ENCODE results near the gene RAP1GAP2. TPM values are rescaled to one million over a fixed set of nuclear protein-coding genes. Genes with fewer than 3 reads are reported as not detected.
A peak's percentile ranks its signal among the peaks of the same experiment; 100 is the strongest.
"Not testable (repeated sequence)": the region's sequence is repeated elsewhere in the genome, so short reads cannot be mapped to it uniquely, and the experiment has no call there.

Gene RAP1GAP2
- total RNA-seq, 1 donor from 2014 or later = 8.6 TPM

DNA sequence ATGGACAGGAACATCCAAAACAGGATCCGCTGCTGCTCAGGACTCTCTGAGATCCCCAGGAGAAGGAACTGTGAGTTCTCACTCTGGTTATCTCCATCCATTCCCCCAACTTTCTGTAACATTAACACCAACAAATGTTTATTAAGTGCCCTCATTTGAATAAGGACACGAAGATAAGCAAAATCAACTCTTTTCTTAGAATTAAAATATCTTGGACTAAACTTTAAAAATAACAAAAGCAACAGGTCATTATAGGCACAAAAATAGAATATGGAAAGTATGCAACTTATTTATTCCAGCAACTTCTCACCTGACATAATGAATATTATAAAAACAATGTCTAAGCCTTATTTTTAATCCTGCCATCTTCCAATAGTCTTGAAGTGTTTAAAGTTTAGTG is 267.3 kb downstream of the RAP1GAP2 start, which contains the start of gene OR1D5:
Gene OR1D5, minus strand, starts transcription at position 101 of the 400 bp plus-strand sequence. Its CDS starts 0 bp downstream, at position 101.
- not testable (repeated sequence) for H3K9me3 ChIP-seq (ENCODE audit: insufficient read depth, low read depth, low read length); H3K4me3 ChIP-seq (ENCODE audit: insufficient read depth, low read depth, low read length); H3K9me3 Mint-ChIP-seq (ENCODE audit: unreplicated experiment); H3K9ac ChIP-seq (ENCODE audit: low read length); H3K27me3 ChIP-seq (ENCODE audit: insufficient read depth, low read length); H3K27me3 Mint-ChIP-seq (ENCODE audit: low read depth, unreplicated experiment); FAIRE-seq; H3K4me1 Mint-ChIP-seq (ENCODE audit: low read depth, unreplicated experiment); H3K27ac ChIP-seq (ENCODE audit: low read depth, low read length); H3K27ac Mint-ChIP-seq (ENCODE audit: unreplicated experiment); H3K79me2 ChIP-seq (ENCODE audit: insufficient read depth, low read length); DNase-seq (ENCODE audit: low read depth); H4K20me1 ChIP-seq (ENCODE audit: insufficient read depth, low read length); H3K36me3 ChIP-seq (ENCODE audit: insufficient read depth, low read length); H3K4me2 ChIP-seq (ENCODE audit: low read length); H3K4me3 Mint-ChIP-seq (ENCODE audit: unreplicated experiment); H3K4me1 ChIP-seq (ENCODE audit: insufficient read depth, low read length); H3K36me3 Mint-ChIP-seq (ENCODE audit: low read depth, unreplicated experiment); H2AFZ ChIP-seq (ENCODE audit: low read depth, low read length)

DNA sequence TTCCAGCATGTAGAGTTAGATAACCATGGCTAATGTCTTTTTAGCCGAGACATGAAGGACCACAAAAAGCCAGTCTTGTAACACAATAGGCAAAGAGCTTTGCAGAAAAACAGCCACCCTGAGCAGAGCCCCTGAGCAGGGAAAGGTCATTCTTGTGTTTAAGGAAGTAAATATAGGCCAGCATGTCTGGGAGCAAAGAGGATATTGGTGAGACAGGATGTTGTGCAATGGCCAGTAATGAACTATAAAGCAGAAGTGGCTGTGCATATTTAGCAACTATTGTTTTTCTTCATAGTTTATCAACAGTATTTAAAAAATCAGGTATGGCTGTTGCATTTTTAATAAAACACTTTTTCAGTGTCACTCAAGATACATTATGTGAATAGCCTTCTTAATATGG is 269.0 kb downstream of the RAP1GAP2 start:
- H3K27me3 ChIP-seq (ENCODE audit: insufficient read depth, low read length); H3K9ac ChIP-seq (ENCODE audit: low read length); H3K4me1 ChIP-seq (ENCODE audit: insufficient read depth, low read length); H2AFZ ChIP-seq (ENCODE audit: low read depth, low read length); H3K4me3 ChIP-seq (ENCODE audit: insufficient read depth, low read depth, low read length); H3K79me2 ChIP-seq (ENCODE audit: insufficient read depth, low read length); H3K36me3 ChIP-seq (ENCODE audit: insufficient read depth, low read length); H4K20me1 ChIP-seq (ENCODE audit: insufficient read depth, low read length); H3K4me3 Mint-ChIP-seq (ENCODE audit: unreplicated experiment); H3K27ac Mint-ChIP-seq (ENCODE audit: unreplicated experiment); H3K27me3 Mint-ChIP-seq (ENCODE audit: low read depth, unreplicated experiment); H3K36me3 Mint-ChIP-seq (ENCODE audit: low read depth, unreplicated experiment); H3K4me2 ChIP-seq (ENCODE audit: low read length); H3K9me3 ChIP-seq (ENCODE audit: insufficient read depth, low read depth, low read length); H3K27ac ChIP-seq (ENCODE audit: low read depth, low read length); H3K4me1 Mint-ChIP-seq (ENCODE audit: low read depth, unreplicated experiment); H3K9me3 Mint-ChIP-seq (ENCODE audit: unreplicated experiment); DNase-seq (ENCODE audit: low read depth): not testable (repeated sequence)
- FAIRE-seq = peak; percentile 13

DNA sequence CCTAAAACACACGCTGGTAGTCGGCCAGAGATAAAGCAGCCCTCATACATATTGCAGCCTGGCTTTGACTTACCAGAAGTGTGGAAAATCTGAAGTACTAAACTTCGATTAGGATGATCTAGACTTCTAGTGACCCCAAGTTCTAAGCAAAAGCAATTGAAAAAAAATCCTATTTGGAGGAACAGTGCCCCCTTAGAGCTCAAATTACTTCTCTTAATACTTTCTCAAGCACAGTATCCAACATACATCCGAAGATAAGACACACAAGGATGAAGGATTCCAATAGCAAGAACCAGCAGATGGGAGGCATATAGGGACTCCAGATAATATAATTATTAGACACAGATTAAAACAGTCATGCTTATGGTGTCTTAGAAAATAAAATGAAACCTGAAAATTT is 277.6 kb downstream of the RAP1GAP2 start:
- not testable (repeated sequence) for H3K27ac Mint-ChIP-seq (ENCODE audit: unreplicated experiment); H2AFZ ChIP-seq (ENCODE audit: low read depth, low read length); H3K27ac ChIP-seq (ENCODE audit: low read depth, low read length); H3K4me1 Mint-ChIP-seq (ENCODE audit: low read depth, unreplicated experiment); H3K36me3 Mint-ChIP-seq (ENCODE audit: low read depth, unreplicated experiment); H3K36me3 ChIP-seq (ENCODE audit: insufficient read depth, low read length); H3K9me3 ChIP-seq (ENCODE audit: insufficient read depth, low read depth, low read length); H3K79me2 ChIP-seq (ENCODE audit: insufficient read depth, low read length); H3K4me2 ChIP-seq (ENCODE audit: low read length); H3K4me1 ChIP-seq (ENCODE audit: insufficient read depth, low read length); H3K4me3 ChIP-seq (ENCODE audit: insufficient read depth, low read depth, low read length); H3K9me3 Mint-ChIP-seq (ENCODE audit: unreplicated experiment); FAIRE-seq; H3K27me3 ChIP-seq (ENCODE audit: insufficient read depth, low read length); H3K9ac ChIP-seq (ENCODE audit: low read length); DNase-seq (ENCODE audit: low read depth); H4K20me1 ChIP-seq (ENCODE audit: insufficient read depth, low read length); H3K4me3 Mint-ChIP-seq (ENCODE audit: unreplicated experiment)
- peaks cover 16% of the 10 kb centered on the region for H3K27me3 Mint-ChIP-seq (ENCODE audit: low read depth, unreplicated experiment)

Small RNA genes within 50 kb of the gene (microRNA-seq; reads per million reads assigned to microRNA genes)
- not detected for gene MIR1253

Other genes starting within 250 kb of the RAP1GAP2 start
- gene PAFAH1B1, start 202.8 kb upstream of the RAP1GAP2 start, total RNA-seq = 195 and 204 TPM in 2 replicates
- gene CLUH, start 84.7 kb upstream of the RAP1GAP2 start, total RNA-seq = 48.0 and 53.6 TPM in 2 replicates
- gene CCDC92B, start 46.8 kb upstream of the RAP1GAP2 start, total RNA-seq = 0.29 and 0.36 TPM in 2 replicates